PFSK-1 (cell line): ENCODE data around the gene RASSF3.

Source experiments
- FOXP2 ChIP-seq: optimal IDR thresholded peaks from 2 replicates; pipeline ENCODE3; 2011; ENCODE audit warnings: borderline replicate concordance, control low read depth, inconsistent platforms; ENCODE audit not compliant: insufficient read depth; ENCODE audit errors: extremely low read length, extremely low read depth
- POLR2AphosphoS5 ChIP-seq: IDR thresholded peaks from 2 replicates; pipeline ENCODE4 v1.6.1; 2012; ENCODE audit warnings: low read depth, mild to moderate bottlenecking, control low read depth, low read length, moderate library complexity
- SIN3A ChIP-seq: IDR thresholded peaks from 2 replicates; pipeline ENCODE4 v1.6.1; 2012; ENCODE audit warnings: mild to moderate bottlenecking, low read length, moderate library complexity, borderline replicate concordance; ENCODE audit not compliant: insufficient read depth
- TAF1 ChIP-seq: IDR thresholded peaks from 2 replicates; pipeline ENCODE4 v1.6.1; 2012; ENCODE audit warnings: low read length, control low read depth, borderline replicate concordance; ENCODE audit not compliant: insufficient read depth
- TF ChIP-seq, protein P1 (sequence below), 2 experiments: IDR thresholded peaks; 2 replicates each; pipeline versions ENCODE4 v1.6.1 to v1.8.0; 2011 to 2012; ENCODE audit warnings: low read depth in 2 of 2, low read length in 2 of 2, control low read depth in 1 of 2, inconsistent platforms in 1 of 2, mild to moderate bottlenecking in 1 of 2, moderate library complexity in 1 of 2; ENCODE audit not compliant: insufficient read depth in 1 of 2

GRCh38 chr12:64646318-64646717 is 36.0 kb downstream of the RASSF3 start:
- TF ChIP-seq, protein P1, sequence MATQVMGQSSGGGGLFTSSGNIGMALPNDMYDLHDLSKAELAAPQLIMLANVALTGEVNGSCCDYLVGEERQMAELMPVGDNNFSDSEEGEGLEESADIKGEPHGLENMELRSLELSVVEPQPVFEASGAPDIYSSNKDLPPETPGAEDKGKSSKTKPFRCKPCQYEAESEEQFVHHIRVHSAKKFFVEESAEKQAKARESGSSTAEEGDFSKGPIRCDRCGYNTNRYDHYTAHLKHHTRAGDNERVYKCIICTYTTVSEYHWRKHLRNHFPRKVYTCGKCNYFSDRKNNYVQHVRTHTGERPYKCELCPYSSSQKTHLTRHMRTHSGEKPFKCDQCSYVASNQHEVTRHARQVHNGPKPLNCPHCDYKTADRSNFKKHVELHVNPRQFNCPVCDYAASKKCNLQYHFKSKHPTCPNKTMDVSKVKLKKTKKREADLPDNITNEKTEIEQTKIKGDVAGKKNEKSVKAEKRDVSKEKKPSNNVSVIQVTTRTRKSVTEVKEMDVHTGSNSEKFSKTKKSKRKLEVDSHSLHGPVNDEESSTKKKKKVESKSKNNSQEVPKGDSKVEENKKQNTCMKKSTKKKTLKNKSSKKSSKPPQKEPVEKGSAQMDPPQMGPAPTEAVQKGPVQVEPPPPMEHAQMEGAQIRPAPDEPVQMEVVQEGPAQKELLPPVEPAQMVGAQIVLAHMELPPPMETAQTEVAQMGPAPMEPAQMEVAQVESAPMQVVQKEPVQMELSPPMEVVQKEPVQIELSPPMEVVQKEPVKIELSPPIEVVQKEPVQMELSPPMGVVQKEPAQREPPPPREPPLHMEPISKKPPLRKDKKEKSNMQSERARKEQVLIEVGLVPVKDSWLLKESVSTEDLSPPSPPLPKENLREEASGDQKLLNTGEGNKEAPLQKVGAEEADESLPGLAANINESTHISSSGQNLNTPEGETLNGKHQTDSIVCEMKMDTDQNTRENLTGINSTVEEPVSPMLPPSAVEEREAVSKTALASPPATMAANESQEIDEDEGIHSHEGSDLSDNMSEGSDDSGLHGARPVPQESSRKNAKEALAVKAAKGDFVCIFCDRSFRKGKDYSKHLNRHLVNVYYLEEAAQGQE (IDR thresholded peaks at IDR 0.05; ENCODE audit: insufficient read depth in 1 of 2, low read depth in 2 of 2, low read length in 2 of 2) = no peak
- TF ChIP-seq POLR2AphosphoS5 (no peak), TAF1 (no peak), FOXP2 (no peak), SIN3A (no peak)
